Calu3 (cell line): ENCODE data around the gene OR10H4. TPM values are rescaled to one million over a fixed set of nuclear protein-coding genes. Genes with fewer than 3 reads are reported as not detected.
"Not testable (repeated sequence)": the region's sequence is repeated elsewhere in the genome, so short reads cannot be mapped to it uniquely, and the experiment has no call there.

Experiments
- Bru-seq: library from RNA; stranded (reverse); fragments of 400-500 nt; gene quantifications from one replicate; lab custom pipeline; 2021; lab: Mats Ljungman, UMichigan
- BruChase-seq, 2 experiments: library from RNA; stranded (reverse); fragments of 400-500 nt; gene quantifications; one replicate each; lab custom pipeline; 2021; lab: Mats Ljungman, UMichigan
- BruUV-seq: library from RNA; stranded (reverse); fragments of 400-500 nt; replicated peaks from 2 replicates; lab custom pipeline; 2021; lab: Mats Ljungman, UMichigan
- CTCF ChIA-PET: fragments of 300-600 bp; sonication (Branson Sonifier 250); formaldehyde crosslinking; loops from one replicate; lab custom pipeline; 2022; ENCODE audit warnings: antibody characterized with exemption; lab: Charles Lee
- DNase-seq: peaks from one replicate; pipeline ENCODE4 v3.0.0; 2022
- H3K27ac Mint-ChIP-seq: one replicate; pipeline ENCODE4 v1.8.0; 2022; ENCODE audit warnings: mixed read lengths; ENCODE audit not compliant: unreplicated experiment
- H3K27me3 Mint-ChIP-seq: one replicate; pipeline ENCODE4 v1.8.0; 2022; ENCODE audit warnings: mixed read lengths; ENCODE audit not compliant: unreplicated experiment
- H3K36me3 Mint-ChIP-seq: one replicate; pipeline ENCODE4 v1.8.0; 2022; ENCODE audit warnings: mild to moderate bottlenecking, moderate library complexity, mixed read lengths; ENCODE audit not compliant: insufficient read depth, unreplicated experiment
- H3K4me1 Mint-ChIP-seq: one replicate; pipeline ENCODE4 v1.8.0; 2022; ENCODE audit warnings: mild to moderate bottlenecking, low read depth, mixed read lengths; ENCODE audit not compliant: unreplicated experiment
- H3K4me3 Mint-ChIP-seq: one replicate; pipeline ENCODE4 v1.8.0; 2022; ENCODE audit warnings: mild to moderate bottlenecking, low read depth, moderate library complexity, mixed read lengths; ENCODE audit not compliant: unreplicated experiment
- H3K9me3 Mint-ChIP-seq: one replicate; pipeline ENCODE4 v1.8.0; 2022; ENCODE audit warnings: low read depth, mixed read lengths; ENCODE audit not compliant: unreplicated experiment
- intact Hi-C: fragments of 100-400 bp; cut with micrococcal nuclease; formaldehyde crosslinking; loops from one replicate; pipeline ENCODE4 v1.10.0; 2022; ENCODE audit not compliant: unreplicated experiment
- long read RNA-seq: library from polyadenylated mRNA; stranded (forward); transcript quantifications from one replicate; pipeline ENCODE4 v2.0.0, GENCODE V29; 2022
- total RNA-seq: library from RNA; stranded (reverse); gene quantifications from 2 replicates; pipeline ENCODE4 v1.2.3, GENCODE V29; 2022
- TF ChIP-seq, protein P1 (sequence below): fragments of 200-600 bp; IDR thresholded peaks from one replicate; pipeline ENCODE4 v1.8.0; 2022; ENCODE audit warnings: antibody characterized with exemption; ENCODE audit not compliant: unreplicated experiment

Gene OR10H4, protein sequence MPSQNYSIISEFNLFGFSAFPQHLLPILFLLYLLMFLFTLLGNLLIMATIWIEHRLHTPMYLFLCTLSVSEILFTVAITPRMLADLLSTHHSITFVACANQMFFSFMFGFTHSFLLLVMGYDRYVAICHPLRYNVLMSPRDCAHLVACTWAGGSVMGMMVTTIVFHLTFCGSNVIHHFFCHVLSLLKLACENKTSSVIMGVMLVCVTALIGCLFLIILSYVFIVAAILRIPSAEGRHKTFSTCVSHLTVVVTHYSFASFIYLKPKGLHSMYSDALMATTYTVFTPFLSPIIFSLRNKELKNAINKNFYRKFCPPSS
- total RNA-seq (not detected in 2 replicates), Bru-seq, nascent RNA (not detected), BruChase-seq, experiment 1, labeled RNA remaining after a 6-hour chase (not detected), BruChase-seq, experiment 2, labeled RNA remaining after a 2-hour chase (not detected)
- long read RNA-seq: 0 reads

DNA sequence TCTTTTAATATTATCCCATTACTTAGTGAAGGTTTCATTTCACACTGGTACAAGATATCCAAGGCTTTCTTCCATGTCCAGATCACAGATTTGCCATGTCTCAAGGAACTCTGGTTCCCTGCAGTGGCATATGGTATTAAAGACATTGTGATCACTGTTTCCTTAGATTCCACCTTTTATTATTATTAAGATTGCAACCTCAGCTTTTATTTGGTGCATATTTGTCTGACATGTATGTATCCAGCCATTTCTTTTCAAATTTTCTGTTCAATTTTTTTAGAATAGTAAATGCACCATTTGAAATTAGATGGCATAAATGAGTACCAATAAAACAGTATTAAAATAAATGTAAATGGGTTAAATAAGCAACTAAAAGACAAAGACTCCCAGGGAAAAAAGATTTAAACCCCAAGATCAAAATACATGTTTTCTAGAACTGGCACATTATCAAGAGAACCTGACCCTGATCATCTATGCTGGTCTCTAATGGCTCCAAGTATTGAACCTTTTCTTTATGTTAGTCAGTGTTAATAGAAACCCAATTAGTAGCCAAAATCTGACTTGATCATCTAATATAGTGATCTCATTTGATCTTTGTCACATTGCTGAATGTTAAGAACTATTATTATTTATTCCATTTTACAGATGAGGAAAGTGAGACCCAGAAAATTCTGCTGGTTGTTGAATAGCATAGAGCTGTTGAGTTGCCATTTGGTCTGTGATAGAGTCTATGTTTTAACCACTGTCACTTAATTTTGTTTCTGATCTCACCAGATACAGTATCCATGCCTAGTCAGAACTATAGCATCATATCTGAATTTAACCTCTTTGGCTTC, at the start of gene OR10H4:
OR10H4 (plus strand) TSS at position 786 of the 836 bp plus-strand sequence; CDS start at position 786, 0 bp downstream.
- intact Hi-C loops: no loop called here
- Mint-ChIP-seq H3K4me3 (no peak within 1 kb of the TSS), H3K36me3 (no peaks in the 10 kb centered on the region), H3K27ac (no peak within 1 kb of the TSS), H3K9me3 (peaks cover 11% of the 10 kb centered on the region), H3K4me1 (no peaks in the 10 kb centered on the region), H3K27me3 (peaks cover 13% of the 10 kb centered on the region)
- no peak for DNase-seq
- BruUV-seq: no TSS peak
- CTCF ChIA-PET: no interaction called here
- TF ChIP-seq, protein P1, sequence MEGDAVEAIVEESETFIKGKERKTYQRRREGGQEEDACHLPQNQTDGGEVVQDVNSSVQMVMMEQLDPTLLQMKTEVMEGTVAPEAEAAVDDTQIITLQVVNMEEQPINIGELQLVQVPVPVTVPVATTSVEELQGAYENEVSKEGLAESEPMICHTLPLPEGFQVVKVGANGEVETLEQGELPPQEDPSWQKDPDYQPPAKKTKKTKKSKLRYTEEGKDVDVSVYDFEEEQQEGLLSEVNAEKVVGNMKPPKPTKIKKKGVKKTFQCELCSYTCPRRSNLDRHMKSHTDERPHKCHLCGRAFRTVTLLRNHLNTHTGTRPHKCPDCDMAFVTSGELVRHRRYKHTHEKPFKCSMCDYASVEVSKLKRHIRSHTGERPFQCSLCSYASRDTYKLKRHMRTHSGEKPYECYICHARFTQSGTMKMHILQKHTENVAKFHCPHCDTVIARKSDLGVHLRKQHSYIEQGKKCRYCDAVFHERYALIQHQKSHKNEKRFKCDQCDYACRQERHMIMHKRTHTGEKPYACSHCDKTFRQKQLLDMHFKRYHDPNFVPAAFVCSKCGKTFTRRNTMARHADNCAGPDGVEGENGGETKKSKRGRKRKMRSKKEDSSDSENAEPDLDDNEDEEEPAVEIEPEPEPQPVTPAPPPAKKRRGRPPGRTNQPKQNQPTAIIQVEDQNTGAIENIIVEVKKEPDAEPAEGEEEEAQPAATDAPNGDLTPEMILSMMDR: no peak

DNA sequence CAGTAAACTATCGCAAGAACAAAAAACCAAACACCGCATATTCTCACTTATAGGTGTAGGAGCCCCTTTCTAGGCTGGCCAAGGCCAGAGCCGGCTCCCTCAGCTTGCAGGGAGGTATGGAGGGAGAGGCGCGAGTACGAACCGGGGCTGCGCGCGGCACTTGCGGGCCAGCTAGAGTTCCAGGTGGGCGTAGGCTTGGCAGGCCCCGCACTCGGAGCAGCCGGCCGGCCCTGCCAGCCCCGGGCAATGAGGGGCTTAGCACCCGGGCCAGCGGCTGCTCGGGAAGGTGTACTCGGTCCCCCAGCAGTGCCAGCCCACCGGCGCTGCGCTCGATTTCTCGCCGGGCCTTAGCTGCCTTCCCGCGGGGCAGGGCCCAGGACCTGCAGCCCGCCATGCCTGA, 49.2 kb upstream of the OR10H4 start:
- H3K4me3 Mint-ChIP-seq, intact Hi-C loops, CTCF ChIA-PET, H3K27ac Mint-ChIP-seq, DNase-seq, H3K27me3 Mint-ChIP-seq, BruUV-seq, H3K9me3 Mint-ChIP-seq, H3K36me3 Mint-ChIP-seq, H3K4me1 Mint-ChIP-seq: not testable (repeated sequence)

DNA sequence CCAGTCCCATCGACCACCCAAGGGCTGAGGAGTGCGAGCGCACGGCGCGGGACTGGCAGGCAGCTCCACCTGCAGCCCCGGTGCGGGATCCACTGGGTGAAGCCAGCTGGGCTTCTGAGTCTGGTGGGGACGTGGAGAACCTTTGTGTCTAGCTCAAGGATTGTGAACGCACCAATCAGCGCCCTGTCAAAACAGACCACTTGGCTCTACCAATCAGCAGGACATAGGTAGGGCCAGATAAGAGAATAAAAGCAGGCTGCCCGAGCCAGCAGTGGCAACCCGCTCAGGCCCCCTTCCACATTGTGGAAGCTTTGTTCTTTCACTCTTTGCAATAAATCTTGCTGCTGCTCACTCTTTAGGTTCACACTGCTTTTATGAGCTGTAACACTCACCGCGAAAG, 48.8 kb upstream of the OR10H4 start:
- H3K4me1 Mint-ChIP-seq, H3K9me3 Mint-ChIP-seq, BruUV-seq, H3K27ac Mint-ChIP-seq, CTCF ChIA-PET, H3K27me3 Mint-ChIP-seq, H3K36me3 Mint-ChIP-seq, intact Hi-C loops, H3K4me3 Mint-ChIP-seq, DNase-seq: not testable (repeated sequence)

DNA sequence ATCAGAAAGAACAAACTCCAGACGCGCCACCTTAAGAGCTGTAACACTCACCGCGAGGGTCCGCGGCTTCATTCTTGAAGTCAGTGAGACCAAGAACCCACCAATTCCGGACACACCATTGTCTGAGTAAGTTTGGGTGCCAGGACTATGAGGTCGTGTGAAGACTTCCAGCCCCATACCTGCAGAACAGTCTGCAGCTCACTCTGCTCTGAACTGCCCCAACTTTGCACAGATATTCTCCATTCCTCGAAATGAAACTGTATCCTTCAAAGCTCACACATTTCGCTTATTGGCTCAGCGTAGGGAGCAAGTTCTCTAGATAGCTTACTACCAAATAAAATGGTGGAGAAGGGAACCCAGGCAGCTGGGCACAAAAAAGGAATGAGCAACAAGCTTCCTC, 48.3 kb upstream of the OR10H4 start:
- Mint-ChIP-seq H3K4me1 (no peaks in the 10 kb centered on the region), H3K4me3 (no peak overlapping the region), H3K9me3 (peaks cover 4% of the 10 kb centered on the region), H3K27me3 (no peaks in the 10 kb centered on the region), H3K36me3 (no peaks in the 10 kb centered on the region), H3K27ac (no peak overlapping the region)
- BruUV-seq: no TSS peak
- CTCF ChIA-PET: no interaction called here
- intact Hi-C loops: no loop called here
- TF ChIP-seq, protein P1: no peak
- no peak for DNase-seq

DNA sequence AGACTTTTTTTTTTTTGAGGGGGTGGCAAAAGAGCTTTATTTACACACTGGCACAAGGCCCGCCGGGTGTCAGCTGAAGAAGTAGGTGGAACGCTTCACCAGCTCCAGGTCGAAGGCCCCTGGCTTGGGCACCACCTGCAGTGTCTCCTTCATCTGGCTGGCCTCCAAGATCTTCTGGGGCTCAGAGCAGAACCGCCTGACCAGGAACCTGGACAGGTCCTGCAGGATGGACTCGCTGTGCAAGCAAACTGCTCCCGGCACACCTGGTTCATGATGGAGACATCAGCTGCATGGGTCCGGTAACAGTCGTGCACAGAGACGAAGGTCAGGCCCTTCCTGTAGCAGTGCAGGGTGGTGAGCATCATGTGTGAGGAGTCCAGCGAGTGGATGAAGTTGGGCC, 46.6 kb upstream of the OR10H4 start:
- intact Hi-C loops: no loop called here
- no peaks in the 10 kb centered on the region for H3K4me1 Mint-ChIP-seq
- no peaks in the 10 kb centered on the region for H3K27me3 Mint-ChIP-seq
- H3K9me3 Mint-ChIP-seq: no peaks in the 10 kb centered on the region
- H3K4me3 Mint-ChIP-seq: no peak overlapping the region
- H3K27ac Mint-ChIP-seq: no peak overlapping the region
- DNase-seq: no peak
- CTCF ChIA-PET: no interaction called here
- no peaks in the 10 kb centered on the region for H3K36me3 Mint-ChIP-seq
- no TSS peak for BruUV-seq
- TF ChIP-seq, protein P1: no peak

DNA sequence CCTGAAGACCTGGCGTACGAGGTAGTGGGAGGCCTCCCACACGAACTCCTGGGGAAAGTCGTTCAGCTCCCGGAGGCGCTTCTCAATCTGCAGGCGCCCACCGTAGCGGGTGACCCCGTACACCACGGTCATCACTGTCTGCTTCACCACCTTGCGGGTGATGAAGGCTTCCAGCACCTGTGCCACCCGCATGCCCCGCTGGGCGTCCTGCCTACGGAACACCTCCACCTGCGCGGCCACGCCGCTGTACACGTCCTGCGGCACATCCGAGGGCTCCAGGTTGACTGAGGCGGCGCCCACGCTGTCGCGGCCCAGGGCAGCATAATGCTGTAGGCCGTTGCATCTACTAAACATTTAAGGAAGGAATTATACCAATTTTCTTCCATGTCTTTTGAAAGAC, 45.9 kb upstream of the OR10H4 start:
- H3K4me1 Mint-ChIP-seq, H3K36me3 Mint-ChIP-seq, DNase-seq, H3K27me3 Mint-ChIP-seq, CTCF ChIA-PET, H3K4me3 Mint-ChIP-seq, H3K27ac Mint-ChIP-seq, BruUV-seq, intact Hi-C loops, H3K9me3 Mint-ChIP-seq: not testable (repeated sequence)
